LNCaP clone FGC (cell line): ENCODE data around the gene TJAP1.

Experiments
- DNase-seq: peaks from one replicate; pipeline ENCODE4 v3.0.0-alpha.2; 2011; ENCODE audit warnings: low read depth
- H3K4me3 ChIP-seq: 2 replicates; pipeline ENCODE4 v1.5.1; 2011; ENCODE audit warnings: mild to moderate bottlenecking, low read depth, low read length, control low read depth
- CTCF ChIP-seq: IDR thresholded peaks from 2 replicates; pipeline ENCODE4 v1.5.1; 2012; ENCODE audit warnings: mild to moderate bottlenecking; ENCODE audit not compliant: control insufficient read depth, insufficient read depth; ENCODE audit errors: extremely low read depth

The TJAP1 gene

DNA sequence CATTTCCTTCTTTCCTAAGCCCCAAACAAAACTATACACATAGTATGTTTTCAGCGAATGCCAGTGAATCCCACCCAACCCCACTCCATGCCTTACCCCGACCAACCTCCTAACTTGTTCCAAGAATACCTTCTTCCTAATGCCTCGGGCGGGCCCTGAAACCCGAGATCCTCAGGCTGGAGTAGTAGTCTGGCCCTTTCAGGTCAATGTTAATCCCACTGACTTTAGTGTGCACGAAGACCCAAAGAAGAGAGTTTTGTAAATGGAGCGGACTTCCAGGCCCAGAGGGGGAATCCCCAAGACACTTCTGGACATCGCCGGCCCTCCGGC is 39.0 kb downstream of the TJAP1 start:
- peak overlapping the region; percentile 65 for H3K4me3 ChIP-seq
- TF ChIP-seq CTCF: no peak
- DNase-seq: no peak

DNA sequence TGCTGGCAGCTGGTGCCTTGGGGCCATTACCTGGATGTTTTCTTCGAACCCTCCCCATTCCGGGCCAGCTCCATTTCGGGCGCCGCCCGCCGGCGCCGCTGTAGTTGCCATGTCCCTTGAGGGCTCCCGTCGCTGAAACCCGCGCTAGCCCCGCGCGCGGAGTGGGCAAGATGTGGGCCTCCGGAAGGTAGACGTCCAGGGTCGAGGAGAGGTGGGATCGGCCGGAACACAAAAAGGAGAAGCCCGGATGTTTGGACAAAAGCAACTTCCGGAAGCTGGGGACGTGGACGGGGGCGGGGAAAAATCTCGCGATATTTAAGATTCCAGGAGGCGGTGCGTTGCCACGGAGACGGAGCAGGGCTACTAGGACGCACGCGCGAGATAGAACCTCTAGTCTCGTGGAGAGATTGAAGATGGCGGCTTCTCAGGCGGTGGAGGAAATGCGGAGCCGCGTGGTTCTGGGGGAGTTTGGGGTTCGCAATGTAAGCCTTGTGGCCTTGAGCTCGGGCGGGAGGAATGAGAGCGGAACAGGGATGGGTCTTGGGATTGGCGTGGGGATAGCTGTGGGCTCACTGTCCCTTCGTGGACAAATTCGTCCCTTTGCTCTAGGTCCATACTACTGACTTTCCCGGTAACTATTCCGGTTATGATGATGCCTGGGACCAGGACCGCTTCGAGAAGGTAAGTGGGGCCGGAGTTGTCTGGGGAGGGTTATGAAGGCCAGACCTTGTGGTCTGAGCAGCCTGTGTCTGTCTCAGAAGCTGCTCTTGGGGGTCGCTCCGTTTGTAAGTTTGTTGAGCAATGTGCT is 39.5 kb downstream of the TJAP1 start, which contains the start of the genes POLR1C and YIPF3:
POLR1C (plus strand) TSS at position 393 of the 808 bp plus-strand sequence; CDS start at position 414, 21 bp downstream.
YIPF3 (minus strand) TSS at position 230 of the 808 bp plus-strand sequence; CDS start at position 111, 119 bp downstream.
- no peak for TF ChIP-seq CTCF
- peak; percentile 93 for DNase-seq
- peak within 1 kb of the TSS; percentile 65 for H3K4me3 ChIP-seq

DNA sequence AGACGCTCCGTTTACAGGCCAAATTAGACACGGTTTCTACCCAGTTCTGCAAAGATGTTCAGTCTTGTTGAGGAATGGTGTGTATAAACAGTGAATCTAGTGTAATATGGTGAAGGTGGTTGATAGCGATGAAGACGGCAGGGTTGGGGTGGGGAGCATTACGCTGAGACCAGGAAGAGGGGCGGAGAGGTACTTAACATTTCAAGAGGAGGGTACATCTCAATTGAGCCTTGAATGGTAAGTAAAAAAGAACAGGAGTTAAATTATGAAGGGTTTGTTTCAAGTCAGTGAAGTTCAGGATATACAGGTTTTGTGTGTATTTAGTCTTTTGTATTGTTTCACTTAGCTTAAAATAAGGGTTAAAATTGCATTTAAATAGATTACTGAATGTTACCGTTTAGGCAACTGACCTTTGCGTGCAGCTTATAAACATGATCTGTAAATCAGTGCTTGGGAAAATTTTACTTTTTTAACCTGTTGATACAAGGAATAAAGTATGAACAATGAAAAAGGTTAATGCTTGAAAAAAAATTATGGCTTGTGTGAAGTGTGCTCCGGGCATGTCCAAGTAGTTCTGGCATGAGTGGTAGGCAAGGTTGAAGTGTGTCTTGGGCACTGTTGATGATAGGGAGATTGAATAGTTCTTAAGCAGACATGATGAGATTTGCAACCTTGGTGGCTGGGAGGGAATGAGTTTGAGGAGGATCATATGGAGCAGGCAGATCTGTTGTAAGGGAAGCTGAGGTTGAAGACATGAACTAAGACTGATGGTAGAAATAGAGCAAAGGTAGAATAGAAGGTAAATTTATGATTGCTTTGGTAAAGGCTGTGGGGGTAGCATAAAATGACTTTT is 40.4 kb downstream of the TJAP1 start:
- no peak for DNase-seq
- H3K4me3 ChIP-seq: peak overlapping the region; percentile 65
- TF ChIP-seq CTCF: no peak

DNA sequence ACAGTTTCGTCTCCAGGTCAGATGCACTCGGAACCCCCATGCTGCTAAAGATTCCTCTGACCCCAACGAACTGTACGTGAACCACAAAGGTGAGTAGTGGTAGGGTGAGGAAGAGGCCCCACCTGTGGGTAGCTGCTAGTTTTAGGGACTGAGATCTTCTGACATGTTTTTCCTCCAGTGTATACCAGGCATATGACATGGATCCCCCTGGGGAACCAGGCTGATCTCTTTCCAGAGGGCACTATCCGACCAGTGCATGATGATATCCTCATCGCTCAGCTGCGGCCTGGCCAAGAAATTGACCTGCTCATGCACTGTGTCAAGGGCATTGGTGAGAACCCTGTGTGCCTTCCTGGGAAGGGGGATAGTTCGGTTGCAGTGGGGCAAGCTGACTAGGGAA is 42.7 kb downstream of the TJAP1 start:
- no peak for DNase-seq
- no peak for TF ChIP-seq CTCF
- H3K4me3 ChIP-seq: no peak overlapping the region

DNA sequence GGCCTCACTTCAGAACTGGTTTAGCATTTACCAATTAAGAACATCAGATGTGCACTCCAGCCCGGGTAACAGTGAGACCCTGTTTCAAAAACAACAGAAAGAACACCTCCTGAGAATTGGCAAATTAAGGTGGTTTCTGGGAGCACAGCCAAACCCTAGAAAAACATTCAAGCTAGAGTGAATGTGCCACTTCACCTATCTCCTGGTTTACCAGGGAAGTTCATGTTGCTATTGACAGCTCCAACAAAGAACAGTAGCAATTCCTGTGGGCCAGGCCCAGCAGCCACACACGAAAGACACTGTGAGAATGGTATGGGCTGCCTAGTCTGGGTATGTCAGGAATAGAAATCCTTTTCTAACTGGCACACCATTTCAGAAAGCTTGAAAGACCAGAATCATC is 44.5 kb downstream of the TJAP1 start:
- H3K4me3 ChIP-seq: no peak overlapping the region
- no peak for DNase-seq
- TF ChIP-seq CTCF: no peak

- no peak for DNase-seq
- TF ChIP-seq CTCF: no peak
- H3K4me3 ChIP-seq: no peak overlapping the region
Observed at GRCh38 chr6:43522547-43523261, 45.3 kb downstream of the TJAP1 start.
